Measurements from ENCODE around the gene HSD11B2. TPM values are rescaled to one million over a fixed set of nuclear protein-coding genes. Genes with fewer than 3 reads are reported as not detected.

Gene HSD11B2
- total and polyA plus RNA-seq, 2 of the 8 experiments (the other 6 are each of a cell fraction or from before 2014, with no cell fraction given), result 28.7 to 32.9 TPM

DNA sequence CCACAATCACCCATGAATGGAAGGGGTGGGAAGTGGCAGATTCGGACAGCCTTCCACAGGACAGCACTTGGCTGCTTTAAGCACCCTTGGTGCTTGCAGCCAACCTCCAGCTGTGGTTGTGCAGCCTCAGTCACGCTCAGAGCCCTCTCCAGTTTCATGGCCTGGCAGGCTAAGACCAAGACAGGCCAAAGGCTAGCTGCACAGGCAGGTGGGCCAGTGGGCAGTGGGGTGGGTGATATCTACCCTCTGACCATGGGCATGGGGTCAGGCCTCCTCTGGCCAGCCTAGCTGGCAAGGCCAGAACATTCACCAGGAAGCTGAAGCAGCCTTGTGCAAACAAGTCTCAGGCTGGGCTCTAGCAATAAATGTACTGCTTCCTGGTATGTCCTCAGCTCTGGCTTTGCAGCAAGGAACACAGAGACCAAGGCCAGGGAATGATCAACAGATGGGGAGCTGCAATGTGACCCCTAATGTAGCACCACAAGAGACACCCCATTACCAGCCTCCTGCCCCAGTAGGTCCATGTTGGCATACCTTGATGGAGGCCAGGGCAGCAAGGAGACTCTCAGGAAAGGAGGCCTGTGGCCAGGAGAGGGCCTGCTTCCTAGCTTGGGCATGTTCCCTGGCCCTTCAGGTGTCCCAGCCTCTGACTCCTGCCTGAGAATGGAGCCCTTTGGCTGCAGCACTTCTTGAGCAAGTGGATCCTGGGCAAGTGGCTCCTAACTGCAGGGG, 20.9 kb downstream of the HSD11B2 start (continued):
- TF ChIP-seq CBX8 (IDR thresholded peaks at IDR 0.05; ENCODE audit: borderline replicate concordance, low read depth, low read length) (no peak), ATF3 (IDR thresholded peaks at IDR 0.05; ENCODE audit: insufficient read depth, low read depth, low read length) (no peak), SP2 (IDR thresholded peaks at IDR 0.05; ENCODE audit: low read length) (no peak), CHD7 (IDR thresholded peaks at IDR 0.05; ENCODE audit: insufficient replicate concordance, low read length) (no peak), USF2 (IDR thresholded peaks at IDR 0.05; ENCODE audit: low read length) (no peak), RAD21 (IDR thresholded peaks at IDR 0.05 in 1 of 2, conservative IDR thresholded peaks at IDR 0.05 in 1 of 2; ENCODE audit: low read depth in 2 of 2, low read length in 2 of 2) (no peak), EP300 (IDR thresholded peaks at IDR 0.05; ENCODE audit: borderline replicate concordance in 1 of 2, low read depth in 2 of 2, low read length in 2 of 2) (no peak)
